ENCODE measurements around the gene CTIF. TPM values are rescaled to one million over a fixed set of nuclear protein-coding genes. Genes with fewer than 3 reads are reported as not detected.

CTIF gene
- total RNA-seq, 2 donors from 2014 or later, result 30.6 to 61.2 TPM

GRCh38 chr18:48756511-48757226, 217.8 kb downstream of the CTIF start:
- Histone ChIP-seq H3K4me3 (no peak overlapping the region), H3K4me1 (peaks cover 0 to 47% of the 10 kb centered on the region in 2 donors), H3K36me3 (peaks cover 24% of the 10 kb centered on the region), H3K9me3 (no peaks in the 10 kb centered on the region), H3K27me3 (no peaks in the 10 kb centered on the region), H3K27ac (no peak overlapping the region)
- DNase-seq (ENCODE audit: low spot score), result no peak
- TF ChIP-seq CTCF (IDR thresholded peaks at IDR 0.05), result no peak

- Histone ChIP-seq H3K27me3 (no peaks in the 10 kb centered on the region), H3K36me3 (peaks cover 31% of the 10 kb centered on the region), H3K27ac (no peak overlapping the region), H3K4me1 (peaks cover 0 to 46% of the 10 kb centered on the region in 2 donors), H3K9me3 (no peaks in the 10 kb centered on the region), H3K4me3 (no peak overlapping the region)
- no peak for TF ChIP-seq CTCF (IDR thresholded peaks at IDR 0.05)
- no peak for DNase-seq (ENCODE audit: low spot score)
Measured at GRCh38 chr18:48757367-48757766, 218.5 kb downstream of the CTIF start.

GRCh38 chr18:48757906-48758305, 219.1 kb downstream of the CTIF start:
- Histone ChIP-seq H3K27me3 (no peaks in the 10 kb centered on the region), H3K27ac (no peak overlapping the region), H3K4me3 (no peak overlapping the region), H3K9me3 (no peaks in the 10 kb centered on the region), H3K4me1 (peaks cover 0 to 46% of the 10 kb centered on the region in 2 donors), H3K36me3 (peaks cover 34% of the 10 kb centered on the region)
- DNase-seq (ENCODE audit: low spot score), result no peak
- TF ChIP-seq CTCF (IDR thresholded peaks at IDR 0.05), result no peak

GRCh38 chr18:48761582-48761981, 222.8 kb downstream of the CTIF start:
- Histone ChIP-seq H3K27ac (peak overlapping the region; percentile 74 to 81), H3K4me3 (no peak overlapping the region), H3K9me3 (no peaks in the 10 kb centered on the region), H3K4me1 (peaks cover 0 to 56% of the 10 kb centered on the region in 2 donors), H3K27me3 (no peaks in the 10 kb centered on the region), H3K36me3 (peaks cover 34% of the 10 kb centered on the region)
- DNase-seq (ENCODE audit: low spot score), result no peak
- TF ChIP-seq CTCF (IDR thresholded peaks at IDR 0.05), result no peak

GRCh38 chr18:48762022-48762421, 223.2 kb downstream of the CTIF start:
- Histone ChIP-seq H3K27me3 (no peaks in the 10 kb centered on the region), H3K9me3 (no peaks in the 10 kb centered on the region), H3K36me3 (peaks cover 34% of the 10 kb centered on the region), H3K27ac (peak overlapping the region; percentile 74 to 81), H3K4me3 (no peak overlapping the region), H3K4me1 (peaks cover 0 to 61% of the 10 kb centered on the region in 2 donors)
- no peak for TF ChIP-seq CTCF (IDR thresholded peaks at IDR 0.05)
- DNase-seq (ENCODE audit: low spot score), result no peak

All from right atrium auricular region (tissue), 2 donors.